Activated CD4-positive, alpha-beta T cell treated with anti-CD3 and anti-CD28 coated beads, Interleukin-2, amount 50 U/mL, for 1 hour (primary cell): ENCODE results near the gene MARK4.
"Not testable (repeated sequence)": the region's sequence is repeated elsewhere in the genome, so short reads cannot be mapped to it uniquely, and the experiment has no call there.

Experiments
- DNase-seq: peaks from one replicate; pipeline ENCODE4 v3.0.0-alpha.2; 2020

The MARK4 gene

DNA sequence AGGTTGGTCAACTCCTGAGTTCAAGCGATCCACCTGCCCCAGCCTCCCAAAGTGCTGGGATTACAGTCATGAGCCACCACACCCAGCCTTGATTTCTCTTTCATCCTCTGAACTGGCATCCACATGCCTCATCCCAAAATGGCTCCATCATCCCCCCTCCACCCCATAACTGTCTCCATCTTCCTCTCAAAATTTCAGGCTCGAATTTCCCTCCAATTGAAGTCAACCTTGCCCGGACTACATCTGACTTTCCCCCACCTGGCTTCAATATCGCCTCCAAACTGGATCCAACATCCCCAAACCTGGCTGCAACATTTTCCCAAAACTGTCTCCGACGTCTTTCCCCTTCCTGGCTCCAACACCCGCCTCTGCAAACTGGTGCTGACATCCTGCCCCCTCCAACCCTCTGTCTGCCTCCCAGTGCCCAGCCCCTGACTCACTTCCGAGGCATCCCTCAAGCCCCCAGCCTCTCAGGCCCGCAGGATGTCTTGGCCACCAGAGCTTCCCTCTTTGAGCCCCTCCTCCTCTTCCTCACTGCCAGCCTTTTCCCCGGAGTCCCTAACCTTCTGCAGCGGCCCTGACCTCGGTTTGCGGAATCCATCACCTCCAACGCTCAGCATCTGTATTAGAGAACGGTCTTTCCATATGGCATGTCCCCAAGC, 6.8 kb upstream of the MARK4 start:
- no peak for DNase-seq

DNA sequence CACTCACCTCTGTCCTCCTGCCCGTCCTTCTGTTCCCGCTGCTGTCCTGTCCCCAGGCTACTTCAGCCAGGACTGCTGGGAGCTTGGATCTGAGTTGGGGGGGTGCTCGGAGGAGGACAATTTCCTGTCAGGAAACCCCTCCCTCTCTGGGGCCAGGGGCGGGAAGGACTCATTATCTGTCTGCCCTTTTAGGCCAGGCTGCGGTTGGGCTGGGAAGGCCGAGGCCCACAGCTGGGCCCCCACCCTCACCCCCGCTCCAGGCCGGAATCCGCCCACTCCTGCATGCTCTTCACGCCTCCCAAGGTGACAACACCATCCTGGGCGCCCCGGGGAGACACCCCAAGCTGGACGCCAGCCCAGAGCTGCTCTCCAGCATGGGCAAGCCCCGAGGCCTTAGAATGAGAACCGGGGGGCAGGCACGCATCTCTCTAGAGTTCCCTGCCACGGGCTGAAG, 5.7 kb upstream of the MARK4 start, which contains the start of gene EXOC3L2:
Gene EXOC3L2 (minus strand): TSS at position 74 of the 454 bp plus-strand sequence. CDS start 6,362 bp downstream, outside the sequence.
- no peak for DNase-seq

DNA sequence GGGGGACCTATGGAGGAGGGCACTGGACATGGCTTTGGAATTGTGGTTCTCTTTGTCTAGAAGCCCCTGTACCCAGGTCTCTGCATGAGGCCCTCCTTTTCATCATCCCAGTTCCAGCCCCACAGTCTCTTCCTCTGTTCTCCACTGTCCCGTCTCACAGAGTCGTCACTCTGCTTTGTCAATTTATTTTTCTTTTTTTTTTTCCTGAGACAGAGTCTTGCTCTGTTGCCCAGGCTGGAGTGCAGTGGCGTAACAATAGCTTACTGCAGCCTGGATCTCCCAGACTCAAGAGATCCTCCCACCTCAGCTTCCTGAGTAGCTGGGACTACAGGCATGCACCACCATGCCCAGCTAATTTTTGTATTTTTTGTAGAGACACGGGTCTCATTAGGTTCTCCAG, 5.2 kb upstream of the MARK4 start:
- no peak for DNase-seq

DNA sequence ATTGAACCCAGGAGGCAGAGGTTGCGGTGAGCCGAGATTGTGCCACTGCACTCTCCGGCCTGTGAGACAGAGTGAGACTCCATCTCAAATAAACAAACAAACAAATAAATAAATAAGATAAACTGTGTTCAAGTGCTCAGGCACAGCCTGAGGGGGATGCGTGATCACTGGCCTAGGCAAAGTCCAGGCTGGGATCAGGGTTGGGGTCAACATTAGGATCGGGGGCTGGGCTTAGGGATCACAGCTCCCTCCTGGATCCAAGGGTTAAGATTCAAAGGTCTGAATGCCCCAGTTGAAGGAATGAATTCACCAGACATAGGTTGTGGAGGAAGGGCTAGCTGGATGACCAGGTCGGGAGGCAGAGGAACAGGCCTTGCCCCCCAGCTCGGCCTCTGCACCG, 3.9 kb upstream of the MARK4 start:
- DNase-seq: no peak

DNA sequence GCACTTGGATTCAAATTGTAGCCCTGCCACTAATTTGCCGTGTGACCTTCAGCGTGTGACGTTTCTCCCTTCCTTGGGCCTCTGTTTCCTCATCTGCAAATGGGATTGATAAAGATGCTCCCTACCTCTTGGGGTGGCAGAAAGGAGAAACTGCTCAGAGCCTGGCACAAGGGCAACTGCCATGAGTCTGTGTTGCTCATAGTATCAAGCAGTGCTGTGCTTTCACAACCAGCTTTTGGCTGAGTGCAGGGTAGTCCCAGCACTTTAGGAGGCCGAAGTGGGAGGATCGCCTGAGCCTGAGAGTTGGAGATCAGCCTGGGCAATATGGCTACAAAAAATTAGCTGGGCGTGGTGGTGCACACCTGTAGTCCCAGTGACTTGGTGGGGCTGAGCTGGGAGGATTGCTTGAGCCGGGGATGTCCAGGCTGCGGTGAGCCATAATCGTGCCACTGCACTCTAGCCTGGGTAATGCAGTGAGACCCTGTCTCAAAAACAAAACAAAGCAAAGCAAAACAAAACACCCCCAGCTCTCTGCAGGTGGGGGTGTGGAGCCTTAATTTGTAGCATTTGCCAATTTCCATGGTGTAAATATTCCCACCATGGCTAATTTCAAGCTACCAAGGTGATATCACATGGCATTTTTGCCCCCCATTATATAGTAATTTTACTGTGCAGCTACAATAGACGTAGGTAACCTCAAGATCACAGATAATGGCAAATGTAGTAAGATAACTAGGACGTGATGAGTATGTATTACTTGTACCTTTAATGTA, 1.6 kb upstream of the MARK4 start:
- no peak for DNase-seq

DNA sequence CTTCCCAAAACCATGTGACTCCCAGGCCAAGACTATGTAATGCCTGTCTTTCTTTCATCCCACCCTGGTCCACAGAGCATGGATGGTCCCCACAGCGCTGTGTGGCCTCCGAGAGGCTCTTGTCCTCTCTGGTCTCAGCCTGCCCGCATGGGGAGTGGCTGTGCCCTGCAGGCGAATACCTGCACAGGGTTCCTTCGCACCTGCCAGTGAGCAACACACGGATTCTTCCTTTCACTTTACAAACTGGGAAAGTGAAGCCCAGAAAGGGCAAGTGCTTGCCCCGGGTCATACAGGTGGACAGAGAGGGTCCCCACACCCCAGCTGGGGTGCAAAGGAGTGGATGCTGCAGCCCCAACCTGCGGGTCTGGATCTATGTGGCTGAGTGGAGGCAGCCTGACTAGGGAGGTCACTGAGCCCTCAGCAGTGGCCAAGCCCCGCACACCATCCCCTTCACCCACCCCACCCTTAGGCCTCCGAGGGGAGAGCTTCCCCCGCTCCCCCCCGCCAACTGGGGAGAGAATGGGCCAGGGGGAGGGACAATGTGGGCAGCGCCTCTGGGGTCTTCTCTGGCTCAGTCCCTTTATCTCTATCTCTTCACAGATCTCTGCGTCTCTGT, 747 bp upstream of the MARK4 start:
- no peak for DNase-seq

DNA sequence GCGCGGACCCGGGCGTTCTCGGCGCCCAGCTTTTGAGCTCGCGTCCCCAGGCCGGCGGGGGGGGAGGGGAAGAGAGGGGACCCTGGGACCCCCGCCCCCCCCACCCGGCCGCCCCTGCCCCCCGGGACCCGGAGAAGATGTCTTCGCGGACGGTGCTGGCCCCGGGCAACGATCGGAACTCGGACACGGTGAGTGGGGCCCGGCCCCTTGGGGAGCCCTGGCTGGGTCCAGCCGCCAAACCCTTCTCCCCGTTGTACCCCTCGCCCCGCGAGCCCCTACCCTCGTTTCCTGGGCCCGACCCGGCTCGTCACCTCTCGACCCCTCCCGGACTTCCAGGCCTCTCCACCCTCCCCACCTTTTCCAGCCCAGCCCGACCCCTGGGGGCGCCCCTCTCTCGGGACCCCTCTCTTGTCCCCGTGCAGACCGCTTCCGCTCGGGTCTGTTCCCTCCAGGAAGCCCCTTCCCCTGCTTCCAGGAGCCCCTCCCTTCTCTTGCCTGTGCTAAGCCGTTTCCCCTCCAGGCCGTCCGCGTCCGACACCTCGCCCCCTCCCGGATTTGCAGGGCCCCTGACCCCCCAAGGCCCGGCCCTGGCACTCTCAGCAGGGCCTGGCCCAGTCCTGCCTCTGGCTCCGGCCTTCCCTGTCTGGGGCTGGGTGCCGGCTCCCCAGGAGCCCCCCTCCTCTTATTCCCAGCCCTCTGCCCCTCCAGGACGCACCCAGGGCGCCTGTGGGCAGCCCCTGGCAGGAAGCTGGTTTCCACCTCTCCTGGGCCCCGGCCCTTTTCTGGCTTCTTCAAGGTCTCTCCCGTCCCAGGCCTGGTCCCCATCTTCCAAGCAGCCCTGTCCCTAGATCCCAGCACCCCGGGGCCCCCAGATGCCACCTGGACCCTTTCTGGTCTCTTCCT, 632 bp downstream of the MARK4 start:
- no peak for DNase-seq

DNA sequence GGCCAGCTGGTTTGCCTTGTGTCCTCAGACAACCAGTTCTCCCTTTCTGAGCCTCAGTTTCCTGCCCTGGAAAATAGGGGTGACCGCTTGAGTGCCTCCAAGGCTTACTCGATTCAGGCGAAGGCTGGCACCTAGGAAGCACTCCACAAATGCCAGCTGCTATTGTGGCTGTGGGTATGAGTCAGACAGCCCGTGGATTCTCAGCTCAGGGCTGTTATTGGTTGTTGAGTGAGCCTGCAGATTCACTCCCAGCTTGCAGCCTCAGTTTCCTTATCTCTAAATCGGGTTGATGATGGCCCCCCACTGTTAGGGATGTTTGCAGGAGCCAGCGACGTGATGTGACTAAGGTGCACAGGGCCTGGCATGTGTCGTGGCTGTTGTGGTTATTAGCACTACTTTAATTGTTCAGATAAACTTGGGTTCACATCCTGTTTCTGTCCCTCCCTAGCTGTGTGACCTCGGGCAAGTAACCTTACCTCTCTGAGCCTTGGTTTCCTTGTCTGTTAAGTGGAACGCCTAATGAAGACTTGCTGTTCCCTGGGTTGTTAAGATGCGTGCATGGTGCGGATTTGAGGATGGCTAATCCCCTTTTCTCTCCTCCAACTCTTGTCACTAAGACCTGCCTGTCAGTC, 2.4 kb downstream of the MARK4 start:
- no peak for DNase-seq

DNA sequence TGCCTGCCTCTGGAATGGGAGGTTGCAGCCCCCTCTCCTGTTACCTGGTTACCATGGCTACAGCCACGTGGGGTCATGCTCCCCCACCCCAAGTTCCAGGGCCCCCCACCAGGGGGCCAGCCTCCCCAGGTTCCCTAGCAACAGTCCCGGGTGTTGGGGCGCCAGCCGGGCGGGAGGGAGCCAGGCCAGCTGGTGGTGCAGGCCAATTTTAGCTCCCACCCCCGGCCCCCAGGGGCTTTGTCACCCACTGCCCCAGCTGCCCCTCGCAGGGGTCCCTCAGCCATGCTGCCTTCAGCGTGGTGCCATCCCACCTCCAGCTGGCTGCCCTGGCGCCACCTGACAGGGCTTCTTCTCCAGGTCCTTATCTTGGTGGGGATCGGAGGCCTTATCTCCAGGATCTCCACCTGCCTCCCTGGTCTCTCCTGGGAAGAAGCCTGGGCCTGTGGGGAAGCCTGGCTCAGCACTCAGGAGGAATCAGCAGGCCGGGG, 3.0 kb downstream of the MARK4 start:
- no peak for DNase-seq

DNA sequence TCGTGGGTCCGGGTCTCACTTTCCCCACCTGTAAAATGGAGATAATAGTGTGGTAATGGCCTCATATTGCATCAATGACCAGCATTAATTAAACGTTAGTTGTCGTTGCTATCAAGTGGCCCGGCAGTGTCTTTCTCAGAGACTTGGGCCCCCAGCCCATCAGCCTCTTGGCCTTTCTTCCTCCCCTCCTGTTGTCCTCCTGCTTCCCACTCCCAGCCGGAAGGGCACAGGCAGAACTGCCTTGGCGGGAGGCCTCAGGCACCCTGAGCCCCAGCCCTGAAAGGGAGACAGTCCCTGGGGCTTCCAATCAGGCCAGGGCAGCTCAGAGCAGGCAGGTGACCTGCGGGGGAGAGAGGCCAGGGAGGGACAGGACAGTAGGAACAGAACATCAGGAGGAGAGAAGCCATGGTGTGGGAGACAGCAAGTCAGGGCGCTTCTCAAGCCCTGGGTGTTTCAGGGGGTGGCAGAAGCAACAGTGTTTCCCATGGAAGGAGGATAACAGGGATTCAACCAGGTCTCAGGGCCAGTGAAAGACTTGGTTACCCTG, 4.6 kb downstream of the MARK4 start:
- no peak for DNase-seq

DNA sequence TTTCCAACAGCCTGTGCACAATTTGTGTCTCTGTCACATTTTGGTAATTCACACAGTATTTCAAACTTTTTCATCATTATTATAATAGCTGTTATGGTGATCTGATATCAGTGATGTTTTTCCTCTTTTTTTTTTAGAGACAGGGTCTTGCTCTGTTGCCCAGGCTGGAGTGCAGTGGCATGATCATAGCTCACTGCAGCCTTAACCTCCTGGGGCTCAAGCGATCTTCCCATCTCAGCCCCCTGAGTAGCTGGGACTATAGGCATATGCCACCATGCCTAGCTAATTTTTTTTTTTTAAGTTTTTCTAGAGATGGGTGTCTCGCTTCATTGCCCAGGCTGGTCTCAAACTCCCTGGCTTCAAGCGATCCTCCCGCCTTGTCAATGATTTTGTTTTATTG, 5.8 kb downstream of the MARK4 start:
- DNase-seq: no peak

DNA sequence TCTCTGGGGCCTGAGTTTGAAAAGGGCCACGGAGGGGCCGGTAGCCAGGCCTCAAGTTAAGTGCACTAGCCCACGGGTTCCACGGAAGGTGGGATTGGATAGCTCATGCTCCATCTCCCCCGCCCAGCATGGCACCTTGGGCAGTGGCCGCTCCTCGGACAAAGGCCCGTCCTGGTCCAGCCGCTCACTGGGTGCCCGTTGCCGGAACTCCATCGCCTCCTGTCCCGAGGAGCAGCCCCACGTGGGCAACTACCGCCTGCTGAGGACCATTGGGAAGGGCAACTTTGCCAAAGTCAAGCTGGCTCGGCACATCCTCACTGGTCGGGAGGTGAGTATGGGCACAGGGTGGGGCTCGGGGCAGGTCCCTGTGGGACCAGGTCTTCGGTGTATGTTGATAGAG, 7.8 kb downstream of the MARK4 start:
- DNase-seq: no peak

DNA sequence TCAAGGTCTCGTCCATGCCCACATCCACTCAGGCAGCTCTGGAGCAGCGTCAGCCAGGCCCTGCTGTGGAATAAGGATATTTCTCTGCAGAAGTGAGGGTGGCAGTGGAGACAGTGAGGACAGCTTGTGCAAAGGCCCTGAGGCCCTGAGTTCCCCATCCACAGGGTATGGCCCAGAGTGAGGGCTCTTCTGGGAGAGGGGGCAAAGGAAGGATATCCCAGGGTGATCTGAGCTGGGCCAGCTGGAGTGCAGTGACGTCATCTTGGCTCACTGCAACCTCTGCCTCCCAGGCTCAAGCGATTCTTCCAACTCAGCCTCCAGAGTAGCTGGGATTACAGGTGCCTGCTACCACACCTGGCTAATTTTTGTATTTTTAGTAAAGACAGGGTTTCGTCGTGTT, 11.5 kb downstream of the MARK4 start:
- DNase-seq: no peak

DNA sequence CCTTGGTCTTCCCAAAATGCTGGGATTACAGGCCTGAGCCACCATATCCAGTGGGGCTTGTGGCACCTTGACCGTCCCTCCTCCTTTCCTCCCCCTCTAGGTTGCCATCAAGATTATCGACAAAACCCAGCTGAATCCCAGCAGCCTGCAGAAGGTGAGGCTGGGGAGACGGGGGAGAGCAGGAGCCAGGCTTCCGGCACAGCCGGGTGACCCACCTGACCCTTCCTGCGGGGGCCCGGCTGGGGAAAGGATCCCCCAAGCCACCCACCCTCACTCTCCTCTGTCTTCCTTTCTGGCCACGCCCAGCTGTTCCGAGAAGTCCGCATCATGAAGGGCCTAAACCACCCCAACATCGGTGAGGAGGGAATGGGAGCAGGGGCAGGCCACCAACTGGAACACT, 11.9 kb downstream of the MARK4 start:
- no peak for DNase-seq

DNA sequence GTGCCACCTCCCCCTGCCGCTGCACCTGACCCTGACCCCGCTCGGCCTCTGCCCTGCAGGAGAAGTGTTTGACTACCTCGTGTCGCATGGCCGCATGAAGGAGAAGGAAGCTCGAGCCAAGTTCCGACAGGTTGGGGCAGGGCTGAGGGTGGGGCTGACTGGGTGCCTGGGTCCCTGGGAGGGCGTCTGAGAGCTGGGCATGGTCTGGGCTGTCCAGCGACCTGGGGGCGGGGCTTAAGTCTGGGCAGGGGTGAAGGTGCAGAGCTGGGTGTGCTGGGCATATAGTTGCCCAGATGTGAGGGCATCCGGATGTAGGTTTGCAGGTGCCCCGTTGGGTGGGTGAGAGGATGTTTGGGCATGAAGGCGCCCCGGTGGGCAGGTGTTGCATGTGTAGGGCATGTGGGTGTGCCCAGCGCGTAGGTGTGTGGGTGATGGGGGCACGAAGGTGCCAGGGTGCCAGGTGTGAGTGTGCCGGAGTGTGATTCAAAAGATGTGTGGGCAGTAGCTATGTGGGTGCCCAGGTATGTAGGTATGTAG, 13.8 kb downstream of the MARK4 start:
- DNase-seq: no peak

DNA sequence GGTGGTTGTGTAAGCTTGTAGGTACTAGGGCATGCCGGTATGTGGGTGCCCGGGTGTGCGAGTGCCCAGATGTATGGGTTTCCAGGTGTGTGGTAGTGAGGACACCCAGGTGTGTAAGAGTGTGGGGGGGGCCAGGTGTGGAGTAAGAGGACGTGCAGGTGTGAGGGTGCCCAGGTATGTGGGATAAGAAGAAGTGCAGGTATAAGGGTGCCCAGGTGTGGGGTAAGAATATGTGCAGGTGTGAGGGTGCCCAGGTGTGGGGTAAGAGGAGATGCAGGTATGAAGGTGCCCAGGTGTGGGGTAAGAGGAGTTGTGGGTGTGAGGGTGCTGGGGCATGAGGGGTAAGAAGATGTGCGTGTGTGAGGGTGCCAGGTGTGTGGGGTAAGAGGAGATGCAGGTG, 14.3 kb downstream of the MARK4 start:
- DNase-seq: no peak

DNA sequence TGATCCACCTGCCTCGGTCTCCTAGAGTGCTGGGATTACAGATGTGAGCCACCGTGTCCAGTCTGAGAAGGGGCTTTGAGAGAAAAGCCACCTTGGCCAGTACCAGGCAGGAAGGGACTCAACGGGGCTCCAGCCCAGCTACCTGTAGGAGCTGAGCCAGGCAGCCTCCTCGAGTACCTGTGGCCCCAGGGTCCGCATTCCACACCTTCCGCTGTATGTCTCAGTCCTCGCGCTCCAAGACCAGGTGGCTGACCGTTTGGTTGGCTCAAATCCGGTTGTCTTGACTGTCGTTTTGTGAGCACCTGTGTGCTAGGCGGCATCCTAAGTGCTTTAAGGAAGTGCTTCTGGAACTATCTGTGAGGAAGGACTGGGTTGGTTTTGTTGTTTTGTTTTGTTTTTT, 16.2 kb downstream of the MARK4 start:
- no peak for DNase-seq

DNA sequence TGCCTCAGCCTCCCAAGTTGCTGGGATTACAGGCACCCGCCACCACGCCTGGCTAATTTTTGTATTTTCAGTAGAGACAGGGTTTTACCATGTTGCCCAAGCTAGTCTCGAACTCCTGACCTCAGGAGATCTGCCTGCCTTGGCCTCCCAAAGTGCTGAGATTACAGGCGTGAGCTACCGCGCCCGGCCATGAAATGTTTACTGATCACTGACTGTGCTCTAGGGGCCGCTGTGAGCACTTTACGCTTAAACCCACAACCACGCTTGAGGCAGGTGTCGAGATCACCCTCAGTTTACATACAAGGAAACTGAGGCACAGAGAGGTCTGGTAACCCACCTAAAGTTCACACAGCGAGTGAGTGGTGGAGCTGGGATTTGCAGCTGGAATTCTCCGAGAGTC, 18.9 kb downstream of the MARK4 start:
- not testable (repeated sequence) for DNase-seq

DNA sequence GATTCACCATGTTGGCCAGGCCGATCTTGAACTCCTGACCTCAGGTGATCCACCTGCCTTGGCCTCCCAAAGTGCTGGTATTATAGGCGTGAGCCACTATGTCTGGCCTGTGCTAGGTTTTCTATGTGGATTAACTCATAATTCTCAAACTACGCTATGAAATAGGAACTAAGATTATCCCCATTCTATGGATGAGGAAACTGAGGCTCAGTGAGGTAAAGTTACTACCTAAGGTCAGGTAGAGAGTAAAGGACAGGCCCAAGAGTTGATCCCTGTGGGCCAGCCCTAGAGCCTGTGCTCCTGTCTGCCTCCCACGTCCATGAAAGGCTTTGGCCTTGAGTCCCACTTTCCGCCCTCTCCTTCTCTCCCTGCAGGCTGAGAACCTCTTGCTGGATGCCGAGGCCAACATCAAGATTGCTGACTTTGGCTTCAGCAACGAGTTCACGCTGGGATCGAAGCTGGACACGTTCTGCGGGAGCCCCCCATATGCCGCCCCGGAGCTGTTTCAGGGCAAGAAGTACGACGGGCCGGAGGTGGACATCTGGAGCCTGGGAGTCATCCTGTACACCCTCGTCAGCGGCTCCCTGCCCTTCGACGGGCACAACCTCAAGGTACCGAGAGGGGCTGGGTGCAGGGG, 20.1 kb downstream of the MARK4 start:
- no peak for DNase-seq

DNA sequence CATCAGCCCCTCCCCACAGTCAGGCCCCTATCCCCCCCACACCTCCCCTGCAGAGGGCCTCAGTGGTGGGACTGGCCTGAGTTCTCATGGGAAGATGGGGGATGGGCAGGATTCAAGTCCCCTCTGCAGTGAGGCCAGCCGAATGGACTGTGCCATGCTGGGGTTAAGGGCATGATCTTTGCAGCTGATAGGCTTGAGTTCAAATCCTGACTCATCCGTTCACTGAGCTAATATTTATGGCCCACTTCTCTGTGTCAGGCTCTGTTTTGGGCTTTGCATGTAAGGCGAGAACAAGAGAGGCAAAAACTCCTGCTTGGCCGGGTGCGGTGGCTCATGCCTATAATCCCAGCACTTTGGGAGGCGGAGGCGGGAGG, 20.7 kb downstream of the MARK4 start:
- DNase-seq: no peak

DNA sequence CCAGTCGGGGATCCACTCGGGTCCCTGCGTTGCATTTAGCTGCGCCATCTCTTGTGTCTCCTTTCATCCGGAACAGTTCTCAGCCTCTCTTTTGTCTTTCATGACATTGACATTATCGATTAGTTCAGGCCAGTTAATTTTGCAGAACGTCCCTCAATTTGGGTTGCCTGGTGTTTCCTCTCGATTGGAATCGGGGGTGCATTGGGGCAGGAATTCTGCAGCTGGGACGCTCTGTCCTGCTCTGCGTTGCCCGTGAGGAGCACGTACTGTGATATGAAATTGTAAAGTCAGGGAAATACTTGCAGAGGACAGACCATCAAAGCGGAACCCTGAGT, 22.4 kb downstream of the MARK4 start:
- DNase-seq: no peak
